NB4 (cell line): Measurements from ENCODE around the gene ZNF101.
"Not testable (repeated sequence)": the region's sequence is repeated elsewhere in the genome, so short reads cannot be mapped to it uniquely, and the experiment has no call there.

Experiments used
- DNase-seq: peaks from one replicate; pipeline ENCODE4 v3.0.0; 2010; ENCODE audit warnings: low read depth
- H3K4me3 ChIP-seq: one replicate; pipeline ENCODE4 v1.5.1; 2011; ENCODE audit warnings: mild to moderate bottlenecking, low read depth, low read length, moderate library complexity
- MYC ChIP-seq: IDR thresholded peaks from 2 replicates; pipeline ENCODE4 v1.6.1; 2011; ENCODE audit warnings: low read depth, low read length
- POLR2A ChIP-seq: IDR thresholded peaks from 2 replicates; pipeline ENCODE4 v1.6.1; 2011; ENCODE audit warnings: mild to moderate bottlenecking; ENCODE audit not compliant: insufficient read length; ENCODE audit errors: extremely low read depth
- TF ChIP-seq, protein P1 (sequence below): IDR thresholded peaks from one replicate; pipeline ENCODE4 v1.5.1; 2012; ENCODE audit warnings: low read depth, low read length
- TF ChIP-seq, protein P2 (sequence below): IDR thresholded peaks from 2 replicates; pipeline ENCODE4 v1.6.1; 2011; ENCODE audit warnings: low read depth, low read length

Gene ZNF101

DNA sequence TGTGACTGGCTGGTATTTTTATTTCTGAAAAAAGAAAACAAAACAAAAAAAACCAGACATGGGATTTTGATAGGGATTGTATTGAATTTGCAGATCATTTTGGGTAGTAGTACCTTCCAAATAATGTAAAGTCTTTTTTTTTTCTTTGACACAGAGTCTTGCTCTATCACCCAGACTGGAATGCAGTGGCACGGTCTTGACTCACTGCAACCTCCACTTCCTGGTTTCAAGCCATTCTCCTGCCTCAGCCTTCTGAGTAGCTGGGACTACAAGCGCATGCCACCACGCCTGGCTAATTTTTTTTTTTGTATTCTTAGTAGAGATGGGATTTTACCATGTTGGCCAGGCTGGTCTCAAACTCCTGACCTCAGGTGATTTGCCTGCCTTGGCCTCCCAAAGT is 4.2 kb downstream of the ZNF101 start:
- no peak for DNase-seq
- TF ChIP-seq MYC (no peak), POLR2A (no peak)
- TF ChIP-seq, protein P1, sequence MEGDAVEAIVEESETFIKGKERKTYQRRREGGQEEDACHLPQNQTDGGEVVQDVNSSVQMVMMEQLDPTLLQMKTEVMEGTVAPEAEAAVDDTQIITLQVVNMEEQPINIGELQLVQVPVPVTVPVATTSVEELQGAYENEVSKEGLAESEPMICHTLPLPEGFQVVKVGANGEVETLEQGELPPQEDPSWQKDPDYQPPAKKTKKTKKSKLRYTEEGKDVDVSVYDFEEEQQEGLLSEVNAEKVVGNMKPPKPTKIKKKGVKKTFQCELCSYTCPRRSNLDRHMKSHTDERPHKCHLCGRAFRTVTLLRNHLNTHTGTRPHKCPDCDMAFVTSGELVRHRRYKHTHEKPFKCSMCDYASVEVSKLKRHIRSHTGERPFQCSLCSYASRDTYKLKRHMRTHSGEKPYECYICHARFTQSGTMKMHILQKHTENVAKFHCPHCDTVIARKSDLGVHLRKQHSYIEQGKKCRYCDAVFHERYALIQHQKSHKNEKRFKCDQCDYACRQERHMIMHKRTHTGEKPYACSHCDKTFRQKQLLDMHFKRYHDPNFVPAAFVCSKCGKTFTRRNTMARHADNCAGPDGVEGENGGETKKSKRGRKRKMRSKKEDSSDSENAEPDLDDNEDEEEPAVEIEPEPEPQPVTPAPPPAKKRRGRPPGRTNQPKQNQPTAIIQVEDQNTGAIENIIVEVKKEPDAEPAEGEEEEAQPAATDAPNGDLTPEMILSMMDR = no peak
- TF ChIP-seq, protein P2, sequence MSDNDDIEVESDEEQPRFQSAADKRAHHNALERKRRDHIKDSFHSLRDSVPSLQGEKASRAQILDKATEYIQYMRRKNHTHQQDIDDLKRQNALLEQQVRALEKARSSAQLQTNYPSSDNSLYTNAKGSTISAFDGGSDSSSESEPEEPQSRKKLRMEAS = no peak
- H3K4me3 ChIP-seq = no peak overlapping the region

- no peak overlapping the region for H3K4me3 ChIP-seq
- TF ChIP-seq, protein P1 = no peak
- TF ChIP-seq, protein P2 = no peak
- TF ChIP-seq MYC (no peak), POLR2A (no peak)
- no peak for DNase-seq
These were observed 5.7 kb downstream of the ZNF101 start for GRCh38 chr19:19674315-19674714.

DNA sequence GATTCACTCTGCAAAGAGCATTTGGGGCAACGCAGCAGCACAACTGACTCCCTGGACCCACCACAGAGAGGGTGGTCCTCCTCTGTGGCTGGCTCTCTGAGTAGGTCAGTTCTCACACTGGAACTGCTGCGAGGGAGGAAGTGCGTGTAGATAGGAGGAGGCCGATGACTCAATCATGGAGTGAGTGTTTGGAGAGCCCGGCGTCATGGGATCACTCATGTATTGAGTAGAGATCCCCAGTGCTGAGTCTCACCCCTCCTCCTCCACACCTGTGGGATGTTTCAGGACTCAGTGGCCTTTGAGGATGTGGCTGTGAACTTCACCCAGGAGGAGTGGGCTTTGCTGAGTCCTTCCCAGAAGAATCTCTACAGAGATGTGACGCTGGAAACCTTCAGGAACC is 8.9 kb downstream of the ZNF101 start:
- DNase-seq = no peak
- TF ChIP-seq MYC (no peak), POLR2A (no peak)
- TF ChIP-seq, protein P1 = no peak
- TF ChIP-seq, protein P2 = no peak
- H3K4me3 ChIP-seq = no peak overlapping the region

DNA sequence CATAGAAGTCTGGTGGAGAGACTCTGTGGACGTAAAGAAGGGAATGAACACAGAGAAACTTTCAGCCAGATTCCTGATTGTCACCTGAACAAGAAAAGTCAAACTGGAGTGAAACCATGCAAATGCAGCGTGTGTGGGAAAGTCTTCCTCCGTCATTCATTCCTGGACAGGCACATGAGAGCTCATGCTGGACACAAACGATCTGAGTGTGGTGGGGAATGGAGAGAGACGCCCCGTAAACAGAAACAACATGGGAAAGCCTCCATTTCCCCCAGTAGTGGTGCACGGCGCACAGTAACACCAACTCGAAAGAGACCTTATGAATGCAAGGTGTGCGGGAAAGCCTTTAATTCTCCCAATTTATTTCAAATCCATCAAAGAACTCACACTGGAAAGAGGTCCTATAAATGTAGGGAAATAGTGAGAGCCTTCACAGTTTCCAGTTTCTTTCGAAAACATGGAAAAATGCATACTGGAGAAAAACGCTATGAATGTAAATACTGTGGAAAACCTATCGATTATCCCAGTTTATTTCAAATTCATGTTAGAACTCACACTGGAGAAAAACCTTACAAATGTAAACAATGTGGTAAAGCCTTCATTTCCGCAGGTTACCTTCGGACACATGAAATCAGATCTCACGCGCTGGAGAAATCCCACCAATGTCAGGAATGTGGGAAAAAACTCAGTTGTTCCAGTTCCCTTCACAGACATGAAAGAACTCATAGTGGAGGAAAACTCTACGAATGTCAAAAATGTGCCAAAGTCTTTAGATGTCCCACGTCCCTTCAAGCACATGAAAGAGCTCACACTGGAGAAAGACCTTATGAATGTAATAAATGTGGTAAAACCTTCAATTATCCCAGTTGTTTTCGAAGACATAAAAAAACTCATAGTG is 10.8 kb downstream of the ZNF101 start:
- H3K4me3 ChIP-seq = no peak overlapping the region

GRCh38 chr19:19686119-19686518 is 17.5 kb downstream of the ZNF101 start:
- DNase-seq = not testable (repeated sequence)

More for the DNA sequence above, 10.8 kb downstream of the ZNF101 start:
- TF ChIP-seq, protein P1 = no peak
- TF ChIP-seq POLR2A = no peak
- TF ChIP-seq MYC = no peak
- TF ChIP-seq, protein P2 = no peak
- DNase-seq = no peak

GRCh38 chr19:19686580-19686979 is 17.9 kb downstream of the ZNF101 start:
- no peak overlapping the region for H3K4me3 ChIP-seq
- DNase-seq = no peak
- TF ChIP-seq MYC (no peak), POLR2A (no peak)
- TF ChIP-seq, protein P1 = no peak
- TF ChIP-seq, protein P2 = no peak

More at GRCh38 chr19:19686119-19686518, 17.5 kb downstream of the ZNF101 start:
- H3K4me3 ChIP-seq = not testable (repeated sequence)
